GM23338 (cell line): ENCODE measurements around the gene MAMSTR. TPM values are rescaled to one million over a fixed set of nuclear protein-coding genes. Genes with fewer than 3 reads are reported as not detected.

ENCODE experiments used
- ATAC-seq: fragments of 200-7000 bp; cut with Tn5 transposase; 3 replicates; pipeline ENCODE4 v1.9.1; 2020
- DNase-seq: peaks from one replicate; pipeline ENCODE4 v3.0.0-alpha.2; 2015; ENCODE audit warnings: low spot score
- H2AFZ ChIP-seq: fragments of 200-600 bp; sonication (generic); 2 replicates; pipeline ENCODE4 v1.8.0; 2016; ENCODE audit warnings: antibody characterized with exemption, mild to moderate bottlenecking, moderate library complexity
- H3F3A ChIP-seq: fragments of 200-600 bp; sonication (generic); replicated peaks from 2 replicates; pipeline ENCODE4 v1.8.0; 2017; ENCODE audit warnings: antibody characterized with exemption, mixed run types, low read depth
- H3K27ac ChIP-seq: fragments of 200-600 bp; sonication (generic); 2 replicates; pipeline ENCODE4 v1.6.1; 2016; ENCODE audit warnings: low read depth
- H3K27me3 ChIP-seq: fragments of 200-600 bp; sonication (generic); 2 replicates; pipeline ENCODE4 v1.8.0; 2016; ENCODE audit warnings: mild to moderate bottlenecking, mixed run types, moderate library complexity; ENCODE audit not compliant: insufficient read depth
- H3K36me3 ChIP-seq: fragments of 200-600 bp; sonication (generic); 2 replicates; pipeline ENCODE4 v1.8.0; 2016; ENCODE audit warnings: mild to moderate bottlenecking; ENCODE audit not compliant: insufficient read depth
- H3K4me1 ChIP-seq: fragments of 200-600 bp; sonication (generic); 2 replicates; pipeline ENCODE4 v1.8.0; 2016; ENCODE audit warnings: mild to moderate bottlenecking, moderate library complexity; ENCODE audit not compliant: insufficient read depth
- H3K4me2 ChIP-seq: fragments of 200-600 bp; sonication (generic); 2 replicates; pipeline ENCODE4 v1.7.1; 2017; ENCODE audit warnings: mixed run types
- H3K4me3 ChIP-seq: fragments of 200-600 bp; sonication (generic); 2 replicates; pipeline ENCODE4 v1.6.1; 2016; ENCODE audit warnings: mixed run types
- H3K79me2 ChIP-seq: fragments of 200-600 bp; sonication (generic); replicated peaks from 2 replicates; pipeline ENCODE4 v1.8.0; 2017; ENCODE audit warnings: mild to moderate bottlenecking; ENCODE audit not compliant: insufficient read depth
- H3K9me2 ChIP-seq: fragments of 200-600 bp; sonication (generic); 2 replicates; pipeline ENCODE4 v1.8.0; 2017; ENCODE audit not compliant: insufficient read depth
- H4K20me1 ChIP-seq: fragments of 200-600 bp; sonication (generic); replicated peaks from 2 replicates; pipeline ENCODE4 v1.8.0; 2017; ENCODE audit warnings: mild to moderate bottlenecking; ENCODE audit not compliant: insufficient read depth
- H3K27ac Mint-ChIP-seq: 2 replicates; pipeline ENCODE4 v1.8.0; 2020; ENCODE audit warnings: inconsistent platforms, mild to moderate bottlenecking, moderate library complexity, mixed read lengths
- H3K27me3 Mint-ChIP-seq: 3 replicates; pipeline ENCODE4 v1.8.0; 2022; ENCODE audit warnings: low read depth, mild to moderate bottlenecking, moderate library complexity, mixed read lengths, inconsistent platforms; ENCODE audit not compliant: insufficient read depth, poor library complexity
- H3K36me3 Mint-ChIP-seq: 3 replicates; pipeline ENCODE4 v1.8.0; 2021; ENCODE audit warnings: low read depth, mild to moderate bottlenecking, inconsistent platforms, moderate library complexity, mixed read lengths
- H3K4me1 Mint-ChIP-seq: 3 replicates; pipeline ENCODE4 v1.8.0; 2020; ENCODE audit warnings: mild to moderate bottlenecking, inconsistent platforms, mixed read lengths
- H3K4me3 Mint-ChIP-seq: 3 replicates; pipeline ENCODE4 v1.8.0; 2021; ENCODE audit warnings: moderate library complexity, mild to moderate bottlenecking, inconsistent platforms, mixed read lengths
- H3K9me3 Mint-ChIP-seq: 3 replicates; pipeline ENCODE4 v1.8.0; 2020; ENCODE audit warnings: moderate library complexity, mild to moderate bottlenecking, inconsistent platforms, mixed read lengths
- CREB1 ChIP-seq: fragments of 250-450 bp; sonication (Bioruptor Pico); IDR thresholded peaks from 2 replicates; pipeline ENCODE4 v1.5.0; 2020; ENCODE audit warnings: low read depth, mild to moderate bottlenecking, moderate library complexity
- CTCF ChIP-seq, 2 experiments: fragments of 200-600 bp in 1 of 2; sonication (generic) in 1 of 2; conservative IDR thresholded peaks; 2 replicates each; pipeline versions ENCODE4 v1.5.1 to v1.6.1; 2016 to 2017; ENCODE audit warnings: antibody characterized with exemption in 2 of 2, low read depth in 2 of 2, mild to moderate bottlenecking in 2 of 2, moderate library complexity in 1 of 2
- ETS1 ChIP-seq: IDR thresholded peaks from 2 replicates; pipeline ENCODE4 v1.6.1; 2016; ENCODE audit warnings: antibody characterized with exemption
- EZH2 ChIP-seq: fragments of 200-600 bp; sonication (generic); IDR thresholded peaks from one replicate; pipeline ENCODE4 v1.8.0; 2017; ENCODE audit warnings: antibody characterized with exemption, mild to moderate bottlenecking, low read depth; ENCODE audit not compliant: unreplicated experiment
- EZH2phosphoT487 ChIP-seq: fragments of 200-600 bp; sonication (generic); IDR thresholded peaks from one replicate; pipeline ENCODE4 v1.8.1; 2018; ENCODE audit warnings: antibody characterized with exemption; ENCODE audit not compliant: unreplicated experiment
- JUNB ChIP-seq: IDR thresholded peaks from one replicate; pipeline ENCODE4 v1.6.1; 2016; ENCODE audit warnings: antibody characterized with exemption; ENCODE audit not compliant: unreplicated experiment
- NANOG ChIP-seq: IDR thresholded peaks from 2 replicates; pipeline ENCODE4 v1.6.1; 2016; ENCODE audit warnings: antibody characterized with exemption, borderline replicate concordance
- POLR2AphosphoS5 ChIP-seq: IDR thresholded peaks from 2 replicates; pipeline ENCODE4 v1.6.1; 2016; ENCODE audit warnings: antibody characterized with exemption, low read depth
- REST ChIP-seq: IDR thresholded peaks from one replicate; pipeline ENCODE4 v1.6.1; 2018; ENCODE audit warnings: antibody characterized with exemption; ENCODE audit not compliant: unreplicated experiment
- STAT1 ChIP-seq: IDR thresholded peaks from one replicate; pipeline ENCODE4 v1.6.1; 2016; ENCODE audit warnings: antibody characterized with exemption; ENCODE audit not compliant: unreplicated experiment
- ZNF114 ChIP-seq: fragments of 250-450 bp; sonication (Bioruptor Pico); IDR thresholded peaks from 2 replicates; pipeline ENCODE4 v1.5.0; 2020; ENCODE audit warnings: mild to moderate bottlenecking, moderate library complexity
- ZNF331 ChIP-seq: fragments of 250-450 bp; sonication (Bioruptor Pico); IDR thresholded peaks from 2 replicates; pipeline ENCODE4 v1.5.0; 2020; ENCODE audit warnings: low read depth, mild to moderate bottlenecking, moderate library complexity
- ZNF462 ChIP-seq: fragments of 250-450 bp; sonication (Bioruptor Pico); IDR thresholded peaks from 2 replicates; pipeline ENCODE4 v1.5.0; 2020; ENCODE audit warnings: mild to moderate bottlenecking, moderate library complexity
- polyA plus RNA-seq: library from polyadenylated mRNA; unstranded; fragments of >200 nt; fragmentation: Nextera tagmentation; extraction: Ambion mirVana; gene quantifications from 2 replicates; pipeline ENCODE4 v1.2.1, GENCODE V29; 2016
- total RNA-seq: library from RNA; depleted of rRNA; stranded (reverse); fragments of >200 nt; shearing (Covaris generic); gene quantifications from 2 replicates; pipeline ENCODE4 v1.2.3, GENCODE V29; 2014

MAMSTR gene
- total and polyA plus RNA-seq, 2 experiments from 2014 or later = 1.9 to 2.0 TPM

- Mint-ChIP-seq H3K36me3 (peaks cover 4% of the 10 kb centered on the region), H3K9me3 (peaks cover 5% of the 10 kb centered on the region), H3K27me3 (peaks cover 27% of the 10 kb centered on the region), H3K4me3 (peak overlapping the region; percentile 77), H3K27ac (peak overlapping the region; percentile 10; the same call in 1 of the 2 replicates), H3K4me1 (peaks cover 18% of the 10 kb centered on the region)
- Histone ChIP-seq H2AFZ (no peak overlapping the region), H3K36me3 (no peaks in the 10 kb centered on the region), H3K4me2 (no peak overlapping the region), H3F3A (peaks cover 18% of the 10 kb centered on the region; the same call in 1 of the 2 replicates), H3K9me2 (peaks cover 2% of the 10 kb centered on the region; the same call in 1 of the 2 replicates), H3K4me3 (peak overlapping the region; percentile 68), H3K4me1 (peaks cover 14% of the 10 kb centered on the region), H3K27me3 (peaks cover 16% of the 10 kb centered on the region), H4K20me1 (no peaks in the 10 kb centered on the region), H3K79me2 (no peaks in the 10 kb centered on the region), H3K27ac (no peak overlapping the region)
- no peak for ATAC-seq
- no peak for DNase-seq
- TF ChIP-seq CTCF (conservative IDR thresholded peaks at IDR 0.05; ENCODE audit: low read depth in 2 of 2) = no peak
- no peak for TF ChIP-seq ETS1
- no peak for TF ChIP-seq ZNF462 (CRISPR knock-in tag)
- TF ChIP-seq STAT1 = no peak
- no peak for TF ChIP-seq EZH2phosphoT487
- TF ChIP-seq ZNF114 (CRISPR knock-in tag) = no peak
- no peak for TF ChIP-seq POLR2AphosphoS5
- TF ChIP-seq NANOG = no peak
- TF ChIP-seq ZNF331 = no peak
- TF ChIP-seq EZH2 = no peak
- TF ChIP-seq JUNB = no peak
- TF ChIP-seq CREB1 (CRISPR knock-in tag) = no peak
- TF ChIP-seq REST = no peak
These were observed 15.1 kb upstream of the MAMSTR start for GRCh38 chr19:48734625-48735024.
